Pancreas (tissue), 10 donors: ENCODE measurements around the gene CTPS1. TPM values are rescaled to one million over a fixed set of nuclear protein-coding genes. Genes with fewer than 3 reads are reported as not detected.
A peak's percentile ranks its signal among the peaks of the same experiment; 100 is the strongest.

ENCODE experiments used
- ATAC-seq, 4 donors: fragments of 200-7000 bp; cut with Tn5 transposase; one replicate each; pipeline versions ENCODE4 v1.8.0 to v1.9.1; 2020; ENCODE audit warnings: mild to moderate bottlenecking in 4 of 4, moderate library complexity in 4 of 4
- DNase-seq, 6 donors: peaks; one replicate each; pipeline ENCODE4 v3.0.0-alpha.2; 2020
- FAIRE-seq: peaks from 2 replicates; lab custom pipeline; 2012; peaks lifted over from hg19 to GRCh38; lab: Jason Lieb, UNC
- H3K27ac ChIP-seq, 4 donors: fragments of 200-600 bp; sonication (generic); 1 replicate in 3 of 4; 2 replicates in 1 of 4; pipeline versions ENCODE4 v1.5.0 to v1.8.0; 2020
- H3K27me3 ChIP-seq, 4 donors: fragments of 200-600 bp; one replicate each; pipeline ENCODE4 v1.8.0; 2021
- H3K36me3 ChIP-seq, 3 donors: fragments of 200-600 bp; sonication (generic) in 1 of 3; one replicate each; pipeline versions ENCODE4 v1.5.0 to v1.8.0; 2020 to 2021
- H3K4me1 ChIP-seq, 3 donors: fragments of 200-600 bp; one replicate each; pipeline ENCODE4 v1.8.0; 2021
- H3K4me3 ChIP-seq, 4 donors: fragments of 200-600 bp; sonication (generic) in 2 of 4; one replicate each; pipeline versions ENCODE4 v1.5.0 to v1.8.0; 2020 to 2021
- H3K9me3 ChIP-seq, 4 donors: fragments of 200-600 bp; one replicate each; pipeline ENCODE4 v1.8.0; 2021
- WGBS, 2 donors: extraction: QIAGEN DNeasy Blood & Tissue Kit; methylation state at CpG; one replicate each; pipeline ENCODE4 v1.1.7; 2013; 5-methylcytosine and 5-hydroxymethylcytosine counted together
- intact Hi-C, 3 donors: fragments of 100-400 bp; cut with DNase I; formaldehyde crosslinking; loops; one replicate each; pipeline versions ENCODE4 v1.11.1 to v1.14.2; 2022
- polyA plus RNA-seq, 2 donors: library from polyadenylated mRNA; stranded (reverse); fragments of 200-250 nt; gene quantifications; one replicate each; pipeline ENCODE4 v1.2.3, GENCODE V29; 2013
- total RNA-seq, 6 donors: library from RNA; stranded (reverse); fragmentation: NEBNext Ultra II Directional in 4 of 6; extraction: Animal tissue kit (Norgen Biotek cat#: 25700) in 4 of 6; gene quantifications; one replicate each; pipeline versions ENCODE4 v1.2.1 to v1.2.4, GENCODE V29; 2021 to 2023
- TF ChIP-seq, protein P1 (sequence below), 4 donors: fragments of 200-600 bp; sonication (generic) in 3 of 4; IDR thresholded peaks; one replicate each; pipeline versions ENCODE4 v1.5.0 to v1.8.0; 2021; ENCODE audit warnings: antibody characterized with exemption in 4 of 4
- donor health status: healthy with polysubstance abuse.
- donor health status: DM: no; HTN: no; CAD: no; lungs with moderate emphysema.
- donor health status: DM: no; HTN: no; CAD: no.
- donor health status: control.
- donor health status: control.
- donor health status: Bipolar disorder and iron deficiency.
- donor health status: DM: yes; HTN: yes; CAD: no.
- donor health status: DM: no; HTN: no; CAD: no.
- donor health status: DM: no; HTN: no; CAD: no.
- donor health status: DM: yes; HTN: yes; CAD: no.

Gene CTPS1, protein sequence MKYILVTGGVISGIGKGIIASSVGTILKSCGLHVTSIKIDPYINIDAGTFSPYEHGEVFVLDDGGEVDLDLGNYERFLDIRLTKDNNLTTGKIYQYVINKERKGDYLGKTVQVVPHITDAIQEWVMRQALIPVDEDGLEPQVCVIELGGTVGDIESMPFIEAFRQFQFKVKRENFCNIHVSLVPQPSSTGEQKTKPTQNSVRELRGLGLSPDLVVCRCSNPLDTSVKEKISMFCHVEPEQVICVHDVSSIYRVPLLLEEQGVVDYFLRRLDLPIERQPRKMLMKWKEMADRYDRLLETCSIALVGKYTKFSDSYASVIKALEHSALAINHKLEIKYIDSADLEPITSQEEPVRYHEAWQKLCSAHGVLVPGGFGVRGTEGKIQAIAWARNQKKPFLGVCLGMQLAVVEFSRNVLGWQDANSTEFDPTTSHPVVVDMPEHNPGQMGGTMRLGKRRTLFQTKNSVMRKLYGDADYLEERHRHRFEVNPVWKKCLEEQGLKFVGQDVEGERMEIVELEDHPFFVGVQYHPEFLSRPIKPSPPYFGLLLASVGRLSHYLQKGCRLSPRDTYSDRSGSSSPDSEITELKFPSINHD
- total RNA-seq (1 to 10 TPM; 4.1 to 8.7 (median 7.6) TPM), polyA plus RNA-seq (1 to 10 TPM; 5.9 to 7.1 TPM)

DNA sequence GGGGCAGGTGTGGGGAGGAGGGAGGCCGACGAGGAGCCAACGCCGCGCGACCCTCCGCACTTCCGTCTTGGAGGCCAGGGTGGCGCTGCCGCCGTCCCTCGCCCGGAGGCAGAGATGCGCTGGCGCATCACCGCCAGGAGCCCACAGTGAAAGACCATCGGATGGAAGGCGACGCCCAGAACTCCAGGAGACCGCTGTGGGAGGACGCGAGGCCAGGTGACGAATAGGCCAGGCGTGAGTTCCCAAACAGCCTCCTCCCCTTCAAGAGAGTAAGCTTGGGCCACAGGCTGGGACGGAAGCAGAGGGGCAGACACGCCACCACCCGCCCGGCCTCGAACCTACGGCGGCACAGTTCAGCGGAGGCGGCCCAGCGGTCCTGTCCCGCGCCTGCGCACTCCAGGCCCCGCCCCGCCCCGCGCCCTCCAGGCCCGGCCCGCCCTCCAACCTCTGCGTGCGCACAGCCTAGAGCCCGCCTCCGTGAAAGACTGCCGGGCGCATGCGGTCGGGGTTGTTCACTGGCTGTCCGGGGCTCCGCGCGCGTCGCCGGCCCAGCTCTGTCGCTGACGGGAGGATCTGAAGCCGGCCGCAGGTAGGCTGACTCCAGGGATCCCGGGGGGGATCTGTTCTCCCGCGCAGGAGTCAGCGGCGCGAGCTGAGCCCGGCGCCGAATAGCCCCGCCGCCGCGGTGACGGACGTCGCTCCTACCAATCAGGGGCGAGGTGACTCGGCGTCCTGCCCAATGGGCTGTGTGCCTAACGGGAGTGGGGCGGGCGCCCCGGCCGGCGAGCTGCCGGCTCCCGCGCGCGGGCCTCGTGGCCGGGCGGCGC lies at the start of gene CTPS1:
Gene CTPS1 (plus strand): TSS at position 456 of the 827 bp plus-strand sequence. CDS start 3,595 bp downstream, outside the sequence.
- H3K36me3 ChIP-seq: no peaks in the 10 kb centered on the region
- no peaks in the 10 kb centered on the region for H3K27me3 ChIP-seq
- H3K4me1 ChIP-seq: peaks cover 0 to 17% (median 13%) of the 10 kb centered on the region in 3 donors
- FAIRE-seq (no peak), DNase-seq (peak; percentile 93 to 99 (median 98)), ATAC-seq (peak; percentile 93 to 96 (median 94))
- intact Hi-C loops: no loop called here
- TF ChIP-seq, protein P1, sequence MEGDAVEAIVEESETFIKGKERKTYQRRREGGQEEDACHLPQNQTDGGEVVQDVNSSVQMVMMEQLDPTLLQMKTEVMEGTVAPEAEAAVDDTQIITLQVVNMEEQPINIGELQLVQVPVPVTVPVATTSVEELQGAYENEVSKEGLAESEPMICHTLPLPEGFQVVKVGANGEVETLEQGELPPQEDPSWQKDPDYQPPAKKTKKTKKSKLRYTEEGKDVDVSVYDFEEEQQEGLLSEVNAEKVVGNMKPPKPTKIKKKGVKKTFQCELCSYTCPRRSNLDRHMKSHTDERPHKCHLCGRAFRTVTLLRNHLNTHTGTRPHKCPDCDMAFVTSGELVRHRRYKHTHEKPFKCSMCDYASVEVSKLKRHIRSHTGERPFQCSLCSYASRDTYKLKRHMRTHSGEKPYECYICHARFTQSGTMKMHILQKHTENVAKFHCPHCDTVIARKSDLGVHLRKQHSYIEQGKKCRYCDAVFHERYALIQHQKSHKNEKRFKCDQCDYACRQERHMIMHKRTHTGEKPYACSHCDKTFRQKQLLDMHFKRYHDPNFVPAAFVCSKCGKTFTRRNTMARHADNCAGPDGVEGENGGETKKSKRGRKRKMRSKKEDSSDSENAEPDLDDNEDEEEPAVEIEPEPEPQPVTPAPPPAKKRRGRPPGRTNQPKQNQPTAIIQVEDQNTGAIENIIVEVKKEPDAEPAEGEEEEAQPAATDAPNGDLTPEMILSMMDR (IDR thresholded peaks at IDR 0.05): no peak
- H3K9me3 ChIP-seq: no peaks in the 10 kb centered on the region
- H3K4me3 ChIP-seq: peak within 1 kb of the TSS; percentile 62 to 95 (median 64)
- peak within 1 kb of the TSS; percentile 83 to 85 (median 85) for H3K27ac ChIP-seq
- WGBS, 2 donors: 1% methylated on average over 60 to 96 of the region's 96 CpGs

DNA sequence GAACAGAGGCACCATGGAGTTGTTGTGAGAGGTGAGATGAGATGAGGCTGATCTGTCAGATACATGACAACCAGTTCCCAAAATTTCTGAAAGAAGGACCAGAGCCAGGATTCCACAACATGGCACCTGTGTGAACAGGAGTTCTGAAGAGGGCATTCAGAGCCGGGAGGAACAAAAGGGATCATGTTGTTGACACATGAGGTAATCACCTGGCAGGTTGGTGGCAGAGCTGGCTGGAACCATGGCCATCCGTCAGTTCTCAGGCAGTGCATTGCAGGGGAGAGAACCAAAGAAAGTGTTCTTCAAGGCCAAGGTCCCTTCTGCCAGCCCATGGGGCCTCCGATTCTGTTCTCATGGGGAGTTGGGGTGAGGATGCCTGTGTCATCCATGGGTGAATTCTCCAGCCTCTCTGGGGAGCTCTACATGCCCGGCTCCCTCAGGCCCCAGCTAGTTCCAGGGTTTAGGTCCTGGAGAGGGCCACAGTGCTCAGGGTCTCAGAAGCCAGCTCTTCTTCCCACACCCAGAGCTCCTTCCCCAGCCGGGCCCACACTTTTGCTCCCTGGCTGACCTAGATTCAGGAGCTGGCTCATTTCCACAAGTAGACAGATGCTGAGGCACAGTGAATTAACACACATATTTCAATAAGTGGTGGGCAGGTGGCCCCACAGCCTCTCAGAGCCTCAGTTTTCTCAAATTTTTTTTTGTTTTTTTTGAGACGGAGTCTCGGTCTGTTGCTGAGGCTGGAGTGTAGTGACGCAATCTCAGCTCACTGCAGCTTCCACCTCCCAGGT lies 49.1 kb upstream of the CTPS1 start:
- intact Hi-C loops: no loop called here
- peak; percentile 90 to 96 (median 94) for ATAC-seq
- TF ChIP-seq, protein P1 (IDR thresholded peaks at IDR 0.05): no peak
- H3K27ac ChIP-seq: peak overlapping the region; percentile 19 to 72 (median 50)
- no peaks in the 10 kb centered on the region for H3K9me3 ChIP-seq
- 35 to 54% methylated on average over 8 of the region's 8 CpGs for WGBS, 2 donors
- no peak overlapping the region for H3K4me3 ChIP-seq
- FAIRE-seq: no peak
- DNase-seq: peak; percentile 53 to 73 (median 67)
- no peaks in the 10 kb centered on the region for H3K36me3 ChIP-seq
- peaks cover 8 to 12% (median 10%) of the 10 kb centered on the region in 3 donors for H3K4me1 ChIP-seq
- no peaks in the 10 kb centered on the region for H3K27me3 ChIP-seq

DNA sequence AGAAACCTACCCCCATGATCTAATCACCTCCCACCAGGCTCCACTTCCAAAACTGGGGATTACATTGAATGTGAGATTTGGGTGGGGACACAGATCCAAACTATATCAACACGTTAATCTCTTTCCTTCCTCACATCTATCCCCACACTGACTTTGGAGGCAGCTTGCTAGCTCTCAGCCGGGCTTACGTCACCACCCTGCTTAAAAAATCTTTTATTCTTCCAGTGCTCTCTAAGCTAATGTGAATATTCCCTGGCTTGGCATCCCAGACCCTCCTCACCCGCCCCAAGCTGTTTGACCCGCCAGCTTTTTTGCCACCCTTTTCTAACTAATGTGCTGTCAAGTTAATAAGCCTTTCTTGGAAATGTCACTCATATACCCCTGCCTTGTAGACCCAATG lies 47.9 kb upstream of the CTPS1 start:
- DNase-seq (peak in 1 of 6 donors; percentile 9), ATAC-seq (peak in 1 of 4 donors; percentile 39), FAIRE-seq (no peak)
- intact Hi-C loops: no loop called here
- H3K9me3 ChIP-seq: no peaks in the 10 kb centered on the region
- no peak overlapping the region for H3K4me3 ChIP-seq
- 62 to 67% methylated on average over 5 of the region's 5 CpGs for WGBS, 2 donors
- TF ChIP-seq, protein P1 (IDR thresholded peaks at IDR 0.05): no peak
- no peaks in the 10 kb centered on the region for H3K36me3 ChIP-seq
- H3K4me1 ChIP-seq: peaks cover 8 to 12% (median 10%) of the 10 kb centered on the region in 3 donors
- peak overlapping the region in 2 of 4 donors; percentile 61 to 72 for H3K27ac ChIP-seq
- H3K27me3 ChIP-seq: no peaks in the 10 kb centered on the region

DNA sequence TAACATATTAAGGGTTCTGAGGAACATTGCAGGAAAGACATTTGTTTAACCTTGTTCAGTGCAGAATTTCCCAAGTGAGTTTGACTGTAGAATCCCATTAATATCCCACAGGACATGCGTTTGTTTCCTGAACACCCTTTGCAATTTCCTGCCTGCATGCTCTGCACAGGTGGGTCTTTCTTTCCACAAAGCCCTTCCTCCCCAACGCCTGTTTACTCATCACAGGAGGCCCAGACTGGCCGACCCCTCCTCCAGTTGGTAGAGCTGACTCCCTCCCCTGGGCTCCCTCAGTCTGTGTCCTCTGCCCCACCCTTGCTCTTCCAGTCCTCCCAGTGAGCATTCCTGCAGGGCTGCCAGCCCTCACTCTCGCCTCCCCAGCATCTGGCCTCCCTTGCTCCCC lies 47.5 kb upstream of the CTPS1 start:
- peak in 2 of 4 donors; percentile 24 to 33 for ATAC-seq

More for the DNA sequence above, 47.5 kb upstream of the CTPS1 start:
- TF ChIP-seq, protein P1 (IDR thresholded peaks at IDR 0.05): no peak
- DNase-seq (peak in 1 of 6 donors; percentile 41), FAIRE-seq (no peak)
- Histone ChIP-seq H3K4me1 (peaks cover 8 to 12% (median 10%) of the 10 kb centered on the region in 3 donors), H3K27me3 (no peaks in the 10 kb centered on the region), H3K9me3 (no peaks in the 10 kb centered on the region), H3K4me3 (no peak overlapping the region), H3K36me3 (no peaks in the 10 kb centered on the region), H3K27ac (peak overlapping the region in 2 of 4 donors; percentile 61 to 72)
- WGBS, 2 donors: 49 to 62% methylated on average over 4 of the region's 4 CpGs
- intact Hi-C loops: no loop called here
